Spleen (tissue), 11 donors: ENCODE measurements around the gene MAB21L3. TPM values are rescaled to one million over a fixed set of nuclear protein-coding genes. Genes with fewer than 3 reads are reported as not detected.

Experiments
- DNase-seq: peaks from one replicate; pipeline ENCODE4 v3.0.0-alpha.2; 2020
- H3K27ac ChIP-seq, 8 donors: fragments of 200-600 bp; sonication (generic) in 7 of 8; 1 replicate in 4 of 8; 2 replicates in 4 of 8; pipeline versions ENCODE4 v1.5.0 to v1.8.0; 2016 to 2021; ENCODE audit warnings: inconsistent platforms in 4 of 8, mild to moderate bottlenecking in 4 of 8, moderate library complexity in 1 of 8
- H3K27me3 ChIP-seq, 7 donors: fragments of 200-600 bp; sonication (generic) in 6 of 7; replicated peaks in 1 of 7; 1 replicate in 4 of 7; 2 replicates in 3 of 7; pipeline versions ENCODE4 v1.5.0 to v1.8.0; 2016 to 2021; ENCODE audit warnings: inconsistent platforms in 3 of 7, mild to moderate bottlenecking in 1 of 7
- H3K36me3 ChIP-seq, 6 donors: fragments of 200-600 bp; sonication (generic) in 5 of 6; 1 replicate in 4 of 6; 2 replicates in 2 of 6; pipeline versions ENCODE4 v1.5.0 to v1.8.0; 2016 to 2021; ENCODE audit warnings: inconsistent platforms in 2 of 6
- H3K4me1 ChIP-seq, 6 donors: fragments of 200-600 bp; sonication (generic) in 5 of 6; 1 replicate in 3 of 6; 2 replicates in 3 of 6; pipeline versions ENCODE4 v1.5.0 to v1.8.0; 2016 to 2021; ENCODE audit warnings: inconsistent platforms in 3 of 6
- H3K4me3 ChIP-seq, 8 donors: fragments of 200-600 bp; sonication (generic) in 7 of 8; 1 replicate in 4 of 8; 2 replicates in 4 of 8; pipeline versions ENCODE4 v1.5.0 to v1.8.0; 2016 to 2021; ENCODE audit warnings: inconsistent platforms in 4 of 8, mild to moderate bottlenecking in 4 of 8, moderate library complexity in 2 of 8
- H3K9me3 ChIP-seq, 8 donors: fragments of 200-600 bp; sonication (generic) in 7 of 8; 1 replicate in 4 of 8; 2 replicates in 4 of 8; pipeline versions ENCODE4 v1.5.0 to v1.8.0; 2016 to 2021; ENCODE audit warnings: inconsistent platforms in 4 of 8
- CTCF ChIP-seq, 11 experiments: fragments of 200-600 bp in 7 of 11; fragments of 450-650 bp in 4 of 11; sonication (generic) in 4 of 11; IDR thresholded peaks in 8 of 11; conservative IDR thresholded peaks in 3 of 11; 1 replicate in 7 of 11; 2 replicates in 4 of 11; pipeline versions ENCODE4 v1.4.0 to v1.8.0; 2016 to 2021; ENCODE audit warnings: antibody characterized with exemption in 11 of 11, inconsistent platforms in 4 of 11, mild to moderate bottlenecking in 1 of 11
- POLR2A ChIP-seq, 3 donors: fragments of 450-650 bp; IDR thresholded peaks; one replicate each; pipeline ENCODE4 v1.5.1; 2017; ENCODE audit warnings: antibody characterized with exemption in 3 of 3, mild to moderate bottlenecking in 1 of 3
- POLR2AphosphoS5 ChIP-seq, 3 donors: sonication (generic); formaldehyde crosslinking; IDR thresholded peaks; one replicate each; pipeline ENCODE4 v1.5.1; 2017; ENCODE audit warnings: antibody characterized with exemption in 3 of 3
- WGBS, 5 donors: extraction: QIAGEN DNeasy Blood & Tissue Kit in 3 of 5; methylation state at CpG; one replicate each; pipeline versions ENCODE4 v1.1.5 to v1.1.7; 2013 to 2018; 5-methylcytosine and 5-hydroxymethylcytosine counted together
- intact Hi-C: fragments of 100-400 bp; cut with DNase I; formaldehyde crosslinking; loops from one replicate; pipeline ENCODE4 v1.15.0; 2023; ENCODE audit warnings: low total_unique reads
- polyA plus RNA-seq, 3 donors: library from polyadenylated mRNA; stranded (reverse); fragments of 200-250 nt; gene quantifications; one replicate each; pipeline ENCODE4 v1.2.1, GENCODE V29; 2013
- total RNA-seq, 7 donors: library from RNA; depleted of rRNA in 3 of 7; stranded (reverse); fragments of >200 nt in 3 of 7; fragmentation: NEBNext Ultra II Directional in 4 of 7; extraction: Animal tissue kit (Norgen Biotek cat#: 25700) in 4 of 7; gene quantifications; one replicate each; pipeline versions ENCODE4 v1.1.0 to v1.2.1, GENCODE V29; 2016 to 2021
- donor health status: healthy with polysubstance abuse.
- donor health status: DM: no; HTN: no; CAD: no; lungs with moderate emphysema.
- donor health status: DM: no; HTN: no; CAD: no.
- donor health status: Bipolar disorder and iron deficiency.
- donor health status: healthy.
- donor health status: DM: no; HTN: no; CAD: no.
- donor health status: DM: yes; HTN: yes; CAD: no.

The MAB21L3 gene
- total and polyA plus RNA-seq, 10 donors, result 0.07 to 2.0 (median 0.89) TPM; not detected in 2

GRCh38 chr1:116066868-116067565 lies 44.2 kb upstream of the MAB21L3 start:
- 85 to 92% (median 90%) methylated on average over 2 of the region's 2 CpGs for WGBS, 5 donors
- no peaks in the 10 kb centered on the region for H3K4me1 ChIP-seq
- H3K4me3 ChIP-seq, result no peak overlapping the region
- intact Hi-C loops, result no loop called here
- TF ChIP-seq CTCF (IDR thresholded peaks at IDR 0.05 in 8 of 11, conservative IDR thresholded peaks at IDR 0.05 in 3 of 11) (no peak), POLR2AphosphoS5 (IDR thresholded peaks at IDR 0.05) (no peak), POLR2A (IDR thresholded peaks at IDR 0.05) (no peak)
- no peak overlapping the region for H3K27ac ChIP-seq
- no peaks in the 10 kb centered on the region for H3K9me3 ChIP-seq
- H3K27me3 ChIP-seq, result no peaks in the 10 kb centered on the region
- DNase-seq, result no peak
- H3K36me3 ChIP-seq, result peaks cover 0 to 100% (median 9%) of the 10 kb centered on the region in 6 donors

- 87 to 98% (median 92%) methylated on average over 2 of the region's 2 CpGs for WGBS, 5 donors
- DNase-seq, result no peak
- intact Hi-C loops, result no loop called here
- H3K27ac ChIP-seq, result no peak overlapping the region
- H3K36me3 ChIP-seq, result peaks cover 0 to 100% (median 9%) of the 10 kb centered on the region in 6 donors
- H3K4me1 ChIP-seq, result no peaks in the 10 kb centered on the region
- no peaks in the 10 kb centered on the region for H3K9me3 ChIP-seq
- TF ChIP-seq CTCF (IDR thresholded peaks at IDR 0.05 in 8 of 11, conservative IDR thresholded peaks at IDR 0.05 in 3 of 11), result no peak
- no peak for TF ChIP-seq POLR2AphosphoS5 (IDR thresholded peaks at IDR 0.05)
- TF ChIP-seq POLR2A (IDR thresholded peaks at IDR 0.05), result no peak
- no peak overlapping the region for H3K4me3 ChIP-seq
- H3K27me3 ChIP-seq, result no peaks in the 10 kb centered on the region
These were observed 43.7 kb upstream of the MAB21L3 start for GRCh38 chr1:116067566-116067890.

- no peak for DNase-seq
- TF ChIP-seq CTCF (IDR thresholded peaks at IDR 0.05 in 8 of 11, conservative IDR thresholded peaks at IDR 0.05 in 3 of 11) (no peak), POLR2A (IDR thresholded peaks at IDR 0.05) (no peak), POLR2AphosphoS5 (IDR thresholded peaks at IDR 0.05) (no peak)
- H3K4me1 ChIP-seq, result no peaks in the 10 kb centered on the region
- H3K36me3 ChIP-seq, result peaks cover 0 to 49% (median 0%) of the 10 kb centered on the region in 6 donors
- WGBS, 5 donors, result 0 to 3% (median 0%) methylated on average over 1 of the region's 1 CpG
- H3K27ac ChIP-seq, result no peak overlapping the region
- H3K9me3 ChIP-seq, result no peaks in the 10 kb centered on the region
- intact Hi-C loops, result no loop called here
- H3K27me3 ChIP-seq, result no peaks in the 10 kb centered on the region
- H3K4me3 ChIP-seq, result no peak overlapping the region
These were observed 35.6 kb upstream of the MAB21L3 start for GRCh38 chr1:116075575-116075974.

GRCh38 chr1:116075990-116076389 lies 35.2 kb upstream of the MAB21L3 start:
- Histone ChIP-seq H3K27me3 (no peaks in the 10 kb centered on the region), H3K4me3 (no peak overlapping the region), H3K36me3 (peaks cover 0 to 45% (median 0%) of the 10 kb centered on the region in 6 donors), H3K27ac (no peak overlapping the region), H3K9me3 (no peaks in the 10 kb centered on the region), H3K4me1 (no peaks in the 10 kb centered on the region)
- no peak for TF ChIP-seq POLR2A (IDR thresholded peaks at IDR 0.05)
- TF ChIP-seq CTCF (IDR thresholded peaks at IDR 0.05 in 8 of 11, conservative IDR thresholded peaks at IDR 0.05 in 3 of 11), result no peak
- no peak for TF ChIP-seq POLR2AphosphoS5 (IDR thresholded peaks at IDR 0.05)
- intact Hi-C loops, result no loop called here
- WGBS, 5 donors, result 80 to 91% (median 90%) methylated on average over 4 of the region's 4 CpGs
- DNase-seq, result no peak
